HG03039 (cell line): Measurements from ENCODE around the gene SLC16A10.
"Not testable (repeated sequence)": the region's sequence is repeated elsewhere in the genome, so short reads cannot be mapped to it uniquely, and the experiment has no call there.

Source experiments
- ATAC-seq: cut with Tn5 transposase; IDR thresholded peaks from one replicate; pipeline ENCODE4 v1.9.1; 2021; ENCODE audit warnings: mild to moderate bottlenecking, moderate library complexity; ENCODE audit not compliant: unreplicated experiment

Gene SLC16A10

DNA sequence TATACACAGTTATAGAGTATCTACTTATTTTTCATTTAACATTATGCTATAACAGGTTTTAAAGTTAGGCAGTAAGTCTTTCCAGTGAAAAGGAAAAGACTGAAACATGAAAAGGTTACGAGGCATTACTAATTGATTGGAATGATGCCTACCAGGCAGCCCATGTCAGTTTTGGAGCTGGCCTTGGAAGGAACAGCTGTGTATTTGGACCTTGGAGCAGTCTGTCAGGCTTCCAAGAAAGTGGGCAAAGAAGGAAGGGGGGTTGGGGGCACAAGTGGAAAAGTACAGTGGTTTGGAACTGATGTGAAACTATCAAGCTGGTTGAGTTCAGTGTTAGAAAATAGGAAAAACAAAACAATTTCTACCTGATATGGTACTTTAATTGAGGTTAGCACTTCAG lies 41.7 kb downstream of the SLC16A10 start:
- no peak for ATAC-seq

DNA sequence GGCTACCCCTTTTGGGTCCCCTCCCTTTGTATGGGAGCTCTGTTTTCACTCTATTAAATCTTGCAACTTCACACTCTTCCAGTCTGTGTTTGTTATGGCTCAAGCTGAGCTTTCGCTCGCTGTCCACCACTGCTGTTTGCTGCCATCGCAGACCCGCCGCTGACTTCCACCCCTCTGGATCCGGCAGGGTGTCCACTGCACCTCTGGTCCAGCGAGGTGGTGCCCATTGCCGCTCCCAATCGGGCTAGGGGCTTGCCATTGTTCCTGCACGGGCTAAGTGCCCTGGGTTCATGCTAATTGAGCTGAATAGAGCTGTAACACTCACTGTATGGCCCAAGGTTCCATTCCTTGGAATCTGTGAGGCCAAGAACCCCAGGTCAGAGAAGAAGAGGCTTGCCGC lies 43.7 kb downstream of the SLC16A10 start:
- not testable (repeated sequence) for ATAC-seq

DNA sequence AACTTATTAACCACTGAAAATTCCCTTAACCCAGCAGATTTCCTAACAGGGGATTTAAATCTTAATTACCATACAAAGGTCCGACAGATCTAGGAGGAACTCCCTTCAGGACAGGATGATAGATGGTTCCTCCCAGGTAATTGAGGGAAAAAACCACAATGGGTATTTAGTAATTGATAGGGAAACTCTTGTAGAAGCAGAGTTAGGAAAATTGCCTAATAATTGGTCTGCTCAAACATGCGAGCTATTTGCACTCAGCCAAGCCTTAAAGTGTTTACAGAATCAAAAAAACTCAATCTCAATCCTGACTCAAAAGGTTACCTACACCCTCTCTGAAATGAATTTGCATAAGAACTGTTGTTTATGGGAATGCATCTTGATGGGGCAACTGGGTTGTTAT lies 45.4 kb downstream of the SLC16A10 start:
- ATAC-seq, result not testable (repeated sequence)

GRCh38 chr6:111134236-111134869 lies 47.0 kb downstream of the SLC16A10 start:
- ATAC-seq, result not testable (repeated sequence)

DNA sequence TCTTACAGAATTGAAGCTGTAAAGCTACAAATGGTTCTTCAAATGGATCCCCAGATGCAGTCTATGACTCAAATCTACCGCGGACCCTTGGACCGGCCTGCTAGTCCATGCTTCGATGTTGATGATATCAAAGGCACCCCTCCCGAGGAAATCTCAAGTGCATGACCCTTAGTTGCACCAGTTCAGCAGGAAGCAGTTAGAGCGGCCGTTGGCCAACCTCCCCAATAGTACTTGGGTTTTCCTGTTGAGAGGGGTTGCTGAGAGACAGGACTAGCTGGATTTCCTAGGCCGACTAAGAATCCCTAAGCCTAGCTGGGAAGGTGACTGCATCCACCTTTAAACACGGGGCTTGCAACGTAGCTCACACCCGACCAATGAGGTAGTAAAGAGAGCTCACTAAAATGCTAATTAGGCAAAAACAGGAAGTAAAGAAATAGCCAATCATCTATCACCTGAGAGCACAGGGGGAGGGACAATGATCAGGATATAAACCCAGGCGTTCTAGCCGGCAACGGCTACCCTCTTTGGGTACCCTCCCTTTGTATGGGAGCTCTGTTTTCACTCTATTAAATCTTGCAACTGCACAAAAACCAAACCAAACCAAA lies 50.3 kb downstream of the SLC16A10 start:
- ATAC-seq, result not testable (repeated sequence)

- ATAC-seq, result no peak
Measured at GRCh38 chr6:111147440-111147839, 60.1 kb downstream of the SLC16A10 start.

GRCh38 chr6:111148110-111148509 lies 60.8 kb downstream of the SLC16A10 start:
- ATAC-seq, result no peak

DNA sequence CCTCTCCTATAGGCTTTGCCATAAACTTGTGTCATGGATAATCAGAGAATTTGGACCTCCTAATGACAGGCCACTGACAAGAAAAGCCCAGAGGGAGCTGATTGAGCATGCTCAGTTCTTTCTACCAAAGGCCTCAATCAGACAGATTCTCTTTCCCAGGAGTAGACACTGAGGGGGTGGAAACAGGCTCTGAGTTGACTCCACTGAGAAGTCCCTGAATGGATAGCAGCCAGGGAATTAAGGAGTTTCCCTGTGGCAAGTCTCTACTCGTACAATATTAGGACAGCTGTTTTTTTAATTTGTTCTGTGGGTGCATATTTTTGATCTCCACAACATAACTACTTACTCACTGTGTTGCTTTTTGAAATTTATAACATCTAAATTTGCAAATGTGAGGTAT lies 63.3 kb downstream of the SLC16A10 start:
- no peak for ATAC-seq

DNA sequence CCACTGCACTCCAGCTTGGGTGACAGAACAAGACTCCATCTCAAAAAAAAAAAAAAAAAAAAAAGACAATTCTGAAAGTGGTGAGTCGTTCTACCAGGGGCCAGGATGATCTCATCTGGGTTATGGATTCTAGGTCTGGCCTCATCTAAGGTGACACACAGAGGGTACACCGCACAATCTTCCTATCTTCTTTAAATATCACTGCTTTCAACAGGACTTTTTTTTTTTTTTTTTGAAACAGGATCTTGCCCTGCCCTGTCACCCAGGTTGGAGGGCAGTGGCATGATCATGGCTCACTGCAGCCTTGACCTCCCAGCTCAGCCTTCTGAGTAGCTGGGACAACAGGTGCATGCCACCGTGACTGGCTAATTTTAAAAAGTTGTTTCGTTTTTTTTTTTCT lies 67.7 kb downstream of the SLC16A10 start:
- ATAC-seq, result no peak

DNA sequence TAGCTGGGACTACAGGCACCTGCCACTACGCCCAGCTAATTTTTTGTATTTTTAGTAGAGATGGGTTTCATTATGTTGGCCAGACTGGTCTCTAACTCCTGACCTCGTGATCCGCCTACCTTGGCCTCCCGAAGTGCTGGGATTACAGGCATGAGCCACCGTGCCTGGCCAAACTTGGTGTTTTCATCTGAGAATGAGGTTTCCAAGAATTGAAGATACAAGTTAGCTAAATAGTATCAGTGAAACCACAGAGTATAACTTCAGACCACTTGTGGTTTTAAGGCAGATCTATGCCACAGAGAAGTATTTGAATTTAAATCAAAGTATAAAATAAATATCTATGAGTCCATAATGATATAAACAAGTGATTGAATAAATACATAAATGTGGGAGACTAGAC lies 70.1 kb downstream of the SLC16A10 start:
- ATAC-seq, result no peak

GRCh38 chr6:111159633-111160032 lies 72.3 kb downstream of the SLC16A10 start:
- no peak for ATAC-seq

DNA sequence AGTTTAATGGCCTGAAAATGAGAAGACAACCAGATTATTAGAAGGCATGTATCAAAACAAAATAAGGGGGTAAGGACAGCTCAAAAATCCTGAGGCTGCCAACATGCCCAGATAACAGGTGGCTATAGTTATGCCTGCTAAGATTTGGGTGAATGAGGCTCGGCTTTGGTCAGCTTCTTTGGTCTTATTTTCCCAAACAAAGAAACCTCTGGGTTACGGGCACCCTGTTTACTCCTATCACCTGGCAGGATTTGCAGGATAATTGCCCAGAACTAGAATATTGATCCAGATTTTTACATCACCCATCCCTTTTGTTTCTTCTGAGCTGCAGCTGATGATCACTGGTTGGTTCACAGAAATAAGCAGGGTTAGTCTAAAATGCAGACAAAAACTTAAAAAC lies 74.3 kb downstream of the SLC16A10 start:
- no peak for ATAC-seq

- no peak for ATAC-seq
Measured at GRCh38 chr6:111162504-111162903, 75.2 kb downstream of the SLC16A10 start.

- no peak for ATAC-seq
Measured at GRCh38 chr6:111171577-111172400, 84.5 kb downstream of the SLC16A10 start.

DNA sequence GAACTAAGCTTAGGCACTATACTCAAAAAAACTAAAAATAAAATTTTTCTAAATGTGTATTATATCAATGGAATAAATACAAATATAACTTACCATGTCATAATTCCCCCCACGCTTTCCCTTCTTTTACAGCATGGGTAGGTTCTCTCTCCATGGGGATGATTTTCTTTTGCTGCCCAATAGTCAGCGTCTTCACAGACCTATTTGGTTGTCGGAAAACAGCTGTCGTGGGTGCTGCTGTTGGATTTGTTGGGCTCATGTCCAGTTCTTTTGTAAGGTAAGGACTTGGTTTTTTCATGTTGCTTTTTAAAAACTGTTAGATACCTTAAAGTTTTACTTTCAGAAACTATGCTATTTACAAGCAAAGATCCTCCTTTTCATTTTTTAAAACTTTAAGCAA lies 85.3 kb downstream of the SLC16A10 start:
- no peak for ATAC-seq

DNA sequence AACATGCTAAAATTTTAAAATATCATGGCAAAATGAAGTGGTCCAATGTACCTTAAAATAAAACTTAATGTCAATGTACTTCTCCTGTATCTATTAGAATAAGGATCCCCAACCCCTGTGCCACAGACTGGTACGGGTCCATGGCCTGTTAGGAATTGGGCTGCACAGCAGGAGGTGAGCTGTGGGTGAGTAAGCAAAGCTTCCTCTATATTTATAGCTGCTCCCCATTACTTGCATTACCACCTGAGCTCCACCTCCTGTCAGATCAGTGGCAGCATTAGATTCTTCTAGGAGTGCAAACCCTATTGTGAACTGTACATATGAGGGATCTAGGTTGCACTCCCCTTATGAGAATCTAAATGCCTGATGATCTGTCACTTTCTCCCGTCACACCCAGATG lies 86.0 kb downstream of the SLC16A10 start:
- ATAC-seq, result no peak

- ATAC-seq, result no peak
Measured at GRCh38 chr6:111173946-111174345, 86.6 kb downstream of the SLC16A10 start.

GRCh38 chr6:111175109-111175508 lies 87.8 kb downstream of the SLC16A10 start:
- ATAC-seq, result no peak

DNA sequence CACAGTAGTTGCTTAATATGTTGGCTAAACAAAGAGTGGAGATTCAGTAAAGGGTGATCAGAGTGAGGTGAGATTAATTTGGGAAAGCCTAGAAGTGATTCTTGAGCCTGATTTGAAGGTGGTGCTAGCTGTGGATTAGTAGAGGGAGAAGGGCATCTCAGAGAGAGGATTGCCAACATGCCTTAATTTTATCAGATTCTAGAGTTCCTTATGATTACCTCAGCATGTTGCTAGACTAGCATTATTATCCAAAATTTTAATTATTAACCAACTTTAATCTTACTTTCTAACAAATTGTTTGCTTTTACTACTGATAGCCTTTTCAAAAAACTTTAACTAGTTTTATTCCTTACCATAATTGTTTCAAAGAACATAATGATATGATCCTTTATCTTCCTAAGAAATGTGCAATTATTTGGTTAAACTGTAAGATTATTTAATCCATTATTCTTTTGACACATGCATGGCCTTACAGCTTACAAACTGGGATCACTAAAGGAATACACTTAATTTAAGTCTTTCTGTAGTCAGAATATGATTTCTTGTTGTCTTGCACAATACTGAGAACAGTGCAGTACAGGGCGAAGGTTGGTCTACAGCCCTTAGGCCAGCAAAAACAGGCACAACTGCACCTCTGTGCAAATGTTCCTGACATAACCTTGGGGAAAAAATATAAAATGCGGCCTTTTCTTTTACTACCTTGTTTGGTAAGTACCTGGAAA lies 88.9 kb downstream of the SLC16A10 start:
- ATAC-seq, result no peak

GRCh38 chr6:111176760-111177099 lies 89.4 kb downstream of the SLC16A10 start:
- no peak for ATAC-seq

GRCh38 chr6:111177131-111177530 lies 89.8 kb downstream of the SLC16A10 start:
- no peak for ATAC-seq
